Nephron (organoid): Measurements from ENCODE around the gene TGFA.

Experiments used
- H3K27ac Mint-ChIP-seq, 3 experiments: 2 replicates each; pipeline ENCODE4 v1.8.0; 2020; ENCODE audit warnings: mixed read lengths in 3 of 3, mild to moderate bottlenecking in 2 of 3, moderate library complexity in 1 of 3
- H3K27me3 Mint-ChIP-seq: 2 replicates; pipeline ENCODE4 v1.8.0; 2021; ENCODE audit warnings: low read depth, mild to moderate bottlenecking, moderate library complexity, mixed read lengths
- H3K36me3 Mint-ChIP-seq: 2 replicates; pipeline ENCODE4 v1.8.0; 2020; ENCODE audit warnings: low read depth, mixed read lengths
- H3K4me1 Mint-ChIP-seq: 2 replicates; pipeline ENCODE4 v1.8.0; 2020; ENCODE audit warnings: mixed read lengths
- H3K4me3 Mint-ChIP-seq, 3 experiments: 2 replicates each; pipeline ENCODE4 v1.8.0; 2020; ENCODE audit warnings: mild to moderate bottlenecking in 3 of 3, mixed read lengths in 3 of 3, moderate library complexity in 2 of 3
- H3K9me3 Mint-ChIP-seq: 2 replicates; pipeline ENCODE4 v1.8.0; 2020; ENCODE audit warnings: mixed read lengths
- CTCF ChIP-seq, 3 experiments: fragments of 200-600 bp; sonication (generic); IDR thresholded peaks; one replicate each; pipeline ENCODE4 v1.5.0; 2021; ENCODE audit warnings: antibody characterized with exemption in 3 of 3; ENCODE audit not compliant: unreplicated experiment in 3 of 3

Gene TGFA

GRCh38 chr2:70551167-70551566 is 2.5 kb downstream of the TGFA start:
- Mint-ChIP-seq H3K9me3 (no peaks in the 10 kb centered on the region), H3K27ac (peak overlapping the region; percentile 22 to 59 (median 58)), H3K4me1 (peaks cover 22% of the 10 kb centered on the region), H3K27me3 (peaks cover 78% of the 10 kb centered on the region), H3K4me3 (peak overlapping the region; percentile 53 to 64 (median 55)), H3K36me3 (no peaks in the 10 kb centered on the region)
- TF ChIP-seq CTCF (IDR thresholded peaks at IDR 0.05; ENCODE audit: unreplicated experiment in 3 of 3), result no peak

- no peak overlapping the region for H3K4me3 Mint-ChIP-seq
- H3K36me3 Mint-ChIP-seq, result no peaks in the 10 kb centered on the region
- no peak overlapping the region for H3K27ac Mint-ChIP-seq
- peaks cover 71% of the 10 kb centered on the region for H3K27me3 Mint-ChIP-seq
- no peak for TF ChIP-seq CTCF (IDR thresholded peaks at IDR 0.05; ENCODE audit: unreplicated experiment in 3 of 3)
- H3K9me3 Mint-ChIP-seq, result no peaks in the 10 kb centered on the region
- H3K4me1 Mint-ChIP-seq, result peaks cover 22% of the 10 kb centered on the region
These were observed 3.7 kb downstream of the TGFA start for GRCh38 chr2:70549962-70550361.

DNA sequence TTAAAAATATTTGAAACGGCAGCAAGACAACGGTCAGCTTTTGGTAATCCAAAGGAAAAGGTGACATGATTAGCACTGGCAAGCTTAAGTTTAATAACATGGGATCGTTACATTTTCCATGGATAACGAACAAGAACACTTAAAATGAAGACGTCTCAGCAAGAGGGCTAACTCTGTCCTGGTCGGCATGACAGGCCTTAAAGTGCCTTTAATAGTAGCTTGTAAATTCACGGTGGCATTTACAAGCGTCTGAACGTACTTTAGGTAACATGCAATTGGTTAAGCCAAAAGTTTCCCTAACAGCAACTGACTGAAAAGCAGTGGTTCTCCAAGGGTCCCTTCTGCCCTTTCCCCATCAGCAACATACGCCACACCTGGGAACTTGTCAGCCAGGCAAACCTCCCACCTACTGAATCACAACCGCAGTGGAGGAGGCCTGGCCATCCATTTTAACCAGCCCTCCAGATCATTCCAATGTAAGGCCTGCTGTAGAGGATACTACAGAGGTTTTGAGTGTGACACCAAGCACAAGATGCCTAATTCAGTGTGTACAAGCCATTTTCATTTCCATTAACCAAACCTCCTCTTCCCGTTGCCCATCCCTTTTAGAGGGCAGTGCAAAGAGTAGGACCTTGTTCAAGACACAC is 4.4 kb downstream of the TGFA start:
- Mint-ChIP-seq H3K4me1 (peaks cover 22% of the 10 kb centered on the region), H3K27ac (no peak overlapping the region), H3K27me3 (peaks cover 69% of the 10 kb centered on the region), H3K36me3 (no peaks in the 10 kb centered on the region), H3K4me3 (no peak overlapping the region), H3K9me3 (no peaks in the 10 kb centered on the region)
- no peak for TF ChIP-seq CTCF (IDR thresholded peaks at IDR 0.05; ENCODE audit: unreplicated experiment in 3 of 3)

- Mint-ChIP-seq H3K27ac (no peak overlapping the region), H3K36me3 (no peaks in the 10 kb centered on the region), H3K4me1 (peaks cover 22% of the 10 kb centered on the region), H3K9me3 (no peaks in the 10 kb centered on the region), H3K4me3 (no peak overlapping the region), H3K27me3 (peaks cover 69% of the 10 kb centered on the region)
- no peak for TF ChIP-seq CTCF (IDR thresholded peaks at IDR 0.05; ENCODE audit: unreplicated experiment in 3 of 3)
These were observed 5.4 kb downstream of the TGFA start for GRCh38 chr2:70548233-70548632.

GRCh38 chr2:70546885-70547284 is 6.7 kb downstream of the TGFA start:
- Mint-ChIP-seq H3K9me3 (no peaks in the 10 kb centered on the region), H3K36me3 (no peaks in the 10 kb centered on the region), H3K4me3 (no peak overlapping the region), H3K27ac (no peak overlapping the region), H3K4me1 (peaks cover 9% of the 10 kb centered on the region), H3K27me3 (peaks cover 60% of the 10 kb centered on the region)
- TF ChIP-seq CTCF (IDR thresholded peaks at IDR 0.05; ENCODE audit: unreplicated experiment in 3 of 3), result no peak

- H3K9me3 Mint-ChIP-seq, result no peaks in the 10 kb centered on the region
- H3K36me3 Mint-ChIP-seq, result no peaks in the 10 kb centered on the region
- no peak for TF ChIP-seq CTCF (IDR thresholded peaks at IDR 0.05; ENCODE audit: unreplicated experiment in 3 of 3)
- no peak overlapping the region for H3K4me3 Mint-ChIP-seq
- peaks cover 59% of the 10 kb centered on the region for H3K27me3 Mint-ChIP-seq
- H3K4me1 Mint-ChIP-seq, result peaks cover 6% of the 10 kb centered on the region
- no peak overlapping the region for H3K27ac Mint-ChIP-seq
These were observed 7.2 kb downstream of the TGFA start for GRCh38 chr2:70546376-70546775.
